ENCODE data around the gene THBS2.

DNA sequence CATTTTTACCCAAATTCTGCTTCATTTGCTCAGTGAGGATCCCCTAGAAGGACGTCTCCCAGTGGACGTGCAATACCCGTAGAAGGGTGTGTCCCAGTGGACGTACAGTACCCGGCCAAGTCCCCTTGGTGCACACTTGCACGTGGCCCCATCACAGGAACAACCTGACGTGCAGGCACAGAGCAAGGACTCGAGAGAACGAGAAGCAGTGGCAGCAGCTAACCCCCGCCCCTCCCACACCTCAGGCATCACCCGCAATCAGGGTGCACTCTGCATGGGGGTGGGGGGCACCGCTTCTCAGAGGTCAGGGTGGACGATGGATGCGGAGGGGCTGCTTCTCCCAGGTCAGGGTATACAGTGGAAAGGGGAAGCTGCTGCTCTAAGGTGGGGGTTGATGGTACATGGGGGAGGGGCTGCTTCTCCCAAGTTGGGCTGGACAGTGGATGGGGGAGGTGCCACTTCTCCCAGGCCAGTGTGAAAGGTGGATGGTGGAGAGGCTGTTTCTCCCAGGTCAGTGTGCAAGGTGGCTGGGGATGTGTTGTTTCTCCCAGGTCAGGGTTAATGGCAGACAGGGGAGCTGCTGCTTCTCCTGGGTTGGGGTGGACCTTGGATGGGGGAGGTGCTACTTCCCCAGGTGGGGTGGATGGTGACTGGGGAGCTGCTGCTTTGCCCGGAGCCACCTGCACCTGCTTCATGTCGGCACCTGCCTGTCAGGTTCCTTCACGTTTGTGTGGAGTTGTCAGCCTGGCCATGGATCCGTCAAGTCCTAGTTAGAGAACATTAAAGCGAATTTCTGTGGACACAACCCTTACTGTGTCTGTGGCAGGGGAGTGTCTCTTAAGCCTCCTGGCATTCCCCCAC, 1.0 kb upstream of the THBS2 start:
- TF ChIP-seq, protein P1, sequence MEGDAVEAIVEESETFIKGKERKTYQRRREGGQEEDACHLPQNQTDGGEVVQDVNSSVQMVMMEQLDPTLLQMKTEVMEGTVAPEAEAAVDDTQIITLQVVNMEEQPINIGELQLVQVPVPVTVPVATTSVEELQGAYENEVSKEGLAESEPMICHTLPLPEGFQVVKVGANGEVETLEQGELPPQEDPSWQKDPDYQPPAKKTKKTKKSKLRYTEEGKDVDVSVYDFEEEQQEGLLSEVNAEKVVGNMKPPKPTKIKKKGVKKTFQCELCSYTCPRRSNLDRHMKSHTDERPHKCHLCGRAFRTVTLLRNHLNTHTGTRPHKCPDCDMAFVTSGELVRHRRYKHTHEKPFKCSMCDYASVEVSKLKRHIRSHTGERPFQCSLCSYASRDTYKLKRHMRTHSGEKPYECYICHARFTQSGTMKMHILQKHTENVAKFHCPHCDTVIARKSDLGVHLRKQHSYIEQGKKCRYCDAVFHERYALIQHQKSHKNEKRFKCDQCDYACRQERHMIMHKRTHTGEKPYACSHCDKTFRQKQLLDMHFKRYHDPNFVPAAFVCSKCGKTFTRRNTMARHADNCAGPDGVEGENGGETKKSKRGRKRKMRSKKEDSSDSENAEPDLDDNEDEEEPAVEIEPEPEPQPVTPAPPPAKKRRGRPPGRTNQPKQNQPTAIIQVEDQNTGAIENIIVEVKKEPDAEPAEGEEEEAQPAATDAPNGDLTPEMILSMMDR (IDR thresholded peaks at IDR 0.05), result no peak
- TF ChIP-seq EZH2 (IDR thresholded peaks at IDR 0.05), result no peak
- no peak for TF ChIP-seq EZH2phosphoT487 (IDR thresholded peaks at IDR 0.05)
